Activated CD8-positive, alpha-beta memory T cell treated with anti-CD3 and anti-CD28 coated beads, Interleukin-2, amount 50 U/mL, for 1 hour (primary cell): ENCODE data around the gene HAPSTR1.

Experiments
- DNase-seq: peaks from one replicate; pipeline ENCODE4 v3.0.0-alpha.2; 2020; ENCODE audit errors: extremely low read depth

The HAPSTR1 gene

GRCh38 chr16:9123401-9123800 is 32.0 kb downstream of the HAPSTR1 start:
- DNase-seq = no peak

GRCh38 chr16:9123871-9124270 is 32.4 kb downstream of the HAPSTR1 start:
- no peak for DNase-seq

- DNase-seq = no peak
Observed at GRCh38 chr16:9124444-9124843, 33.0 kb downstream of the HAPSTR1 start.

- DNase-seq = no peak
Observed at GRCh38 chr16:9124908-9125584, 33.6 kb downstream of the HAPSTR1 start.

- DNase-seq = no peak
Observed at GRCh38 chr16:9125658-9126505, 34.4 kb downstream of the HAPSTR1 start.

- no peak for DNase-seq
Observed at GRCh38 chr16:9126609-9127008, 35.2 kb downstream of the HAPSTR1 start.

- no peak for DNase-seq
Observed at GRCh38 chr16:9128346-9129342, 37.2 kb downstream of the HAPSTR1 start.

- DNase-seq = no peak
Observed at GRCh38 chr16:9134306-9134705, 42.9 kb downstream of the HAPSTR1 start.

GRCh38 chr16:9134739-9135138 is 43.3 kb downstream of the HAPSTR1 start:
- no peak for DNase-seq

- DNase-seq = no peak
Observed at GRCh38 chr16:9135797-9136196, 44.4 kb downstream of the HAPSTR1 start.

GRCh38 chr16:9136596-9136995 is 45.2 kb downstream of the HAPSTR1 start:
- DNase-seq = no peak

GRCh38 chr16:9138021-9138680 is 46.7 kb downstream of the HAPSTR1 start:
- DNase-seq = no peak

GRCh38 chr16:9138731-9139501 is 47.5 kb downstream of the HAPSTR1 start:
- peak; percentile 49 for DNase-seq

- no peak for DNase-seq
Observed at GRCh38 chr16:9139965-9140364, 48.5 kb downstream of the HAPSTR1 start.
